Activated CD4-positive, alpha-beta T cell treated with anti-CD3 and anti-CD28 coated beads for 36 hours (primary cell): ENCODE results near the gene PPBP. TPM values are rescaled to one million over a fixed set of nuclear protein-coding genes. Genes with fewer than 3 reads are reported as not detected.

Experiments
- ATAC-seq: fragments of 200-7000 bp; cut with Tn5 transposase; one replicate; pipeline ENCODE4 v1.10.0; 2021; ENCODE audit warnings: mild to moderate bottlenecking, moderate library complexity
- CTCF ChIA-PET: fragments of 350-600 bp; sonication (Branson Sonifier 250); formaldehyde crosslinking; loops from one replicate; lab custom pipeline; 2021; ENCODE audit warnings: antibody characterized with exemption; lab: Charles Lee
- POLR2A ChIA-PET: fragments of 350-600 bp; sonication (Branson Sonifier 250); formaldehyde crosslinking; loops from one replicate; lab custom pipeline; 2021; ENCODE audit warnings: antibody characterized with exemption, inconsistent platforms; lab: Charles Lee
- DNase-seq: peaks from one replicate; pipeline ENCODE4 v3.0.0-alpha.2; 2020
- H3K27ac Mint-ChIP-seq: one replicate; pipeline ENCODE4 v1.8.0; 2021; ENCODE audit warnings: mixed read lengths
- H3K27me3 Mint-ChIP-seq: one replicate; pipeline ENCODE4 v1.8.0; 2021; ENCODE audit warnings: mixed read lengths
- H3K36me3 Mint-ChIP-seq: one replicate; pipeline ENCODE4 v1.8.0; 2021; ENCODE audit warnings: low read depth, mixed read lengths
- H3K4me1 Mint-ChIP-seq: one replicate; pipeline ENCODE4 v1.8.0; 2021; ENCODE audit warnings: mixed read lengths
- H3K4me3 Mint-ChIP-seq: one replicate; pipeline ENCODE4 v1.8.0; 2021; ENCODE audit warnings: mild to moderate bottlenecking, moderate library complexity, mixed read lengths
- H3K9me3 Mint-ChIP-seq: one replicate; pipeline ENCODE4 v1.8.0; 2021; ENCODE audit warnings: low read depth, mixed read lengths
- intact Hi-C, 2 experiments: fragments of 100-400 bp; cut with DNase I in 1 of 2; cut with micrococcal nuclease in 1 of 2; formaldehyde crosslinking; loops; one replicate each; pipeline versions ENCODE4 v1.14.2 to v1.15.1; 2022 to 2024; cut with DNase I, micrococcal nuclease
- total RNA-seq, 2 experiments: library from RNA; stranded (reverse); gene quantifications; one replicate each; pipeline ENCODE4 v1.2.3, GENCODE V29; 2021

The PPBP gene
- total RNA-seq, 2 experiments from 2014 or later, result not detected

- ATAC-seq, result peak; percentile 82
- Mint-ChIP-seq H3K27ac (no peak overlapping the region), H3K4me3 (no peak overlapping the region), H3K4me1 (peaks cover 20% of the 10 kb centered on the region), H3K27me3 (no peaks in the 10 kb centered on the region), H3K36me3 (no peaks in the 10 kb centered on the region), H3K9me3 (peaks cover 2% of the 10 kb centered on the region)
- POLR2A ChIA-PET, result interaction anchor here (0.6 to 0.7 kb wide), 2 partner anchors 20 to 497 kb away, joined by 3 to 5 read pairs; no protein-coding TSS in a partner anchor
- no peak for DNase-seq
- intact Hi-C loops, result no loop called here
- CTCF ChIA-PET, result interaction anchor here (0.7 to 1.0 kb wide), 3 partner anchors 23 to 118 kb away, joined by 3 read pairs; partner anchors contain the start of gene CXCL3
Observed at GRCh38 chr4:74016068-74016467, 28.1 kb upstream of the PPBP start.

GRCh38 chr4:74015126-74015780 is 27.3 kb upstream of the PPBP start:
- Mint-ChIP-seq H3K4me3 (no peak overlapping the region), H3K4me1 (peaks cover 20% of the 10 kb centered on the region), H3K27ac (no peak overlapping the region), H3K9me3 (peaks cover 2% of the 10 kb centered on the region), H3K36me3 (no peaks in the 10 kb centered on the region), H3K27me3 (no peaks in the 10 kb centered on the region)
- DNase-seq (no peak), ATAC-seq (no peak)
- intact Hi-C loops, result no loop called here
- ChIA-PET POLR2A (no interaction called here), CTCF (no interaction called here)

- H3K9me3 Mint-ChIP-seq, result no peaks in the 10 kb centered on the region
- DNase-seq (no peak), ATAC-seq (no peak)
- ChIA-PET CTCF (interaction anchor here (0.8 kb wide), 1 partner anchor 105 kb away, joined by 3 read pairs; no protein-coding TSS in a partner anchor), POLR2A (no interaction called here)
- no peak overlapping the region for H3K27ac Mint-ChIP-seq
- H3K4me1 Mint-ChIP-seq, result peaks cover 20% of the 10 kb centered on the region
- intact Hi-C loops, result no loop called here
- no peak overlapping the region for H3K4me3 Mint-ChIP-seq
- H3K36me3 Mint-ChIP-seq, result no peaks in the 10 kb centered on the region
- no peaks in the 10 kb centered on the region for H3K27me3 Mint-ChIP-seq
Observed at GRCh38 chr4:74014332-74014731, 26.3 kb upstream of the PPBP start.

- peaks cover 16% of the 10 kb centered on the region for H3K4me1 Mint-ChIP-seq
- no peak for ATAC-seq
Observed at GRCh38 chr4:74013264-74013663, 25.3 kb upstream of the PPBP start.

GRCh38 chr4:74012130-74012529 is 24.1 kb upstream of the PPBP start:
- Mint-ChIP-seq H3K36me3 (no peaks in the 10 kb centered on the region), H3K4me3 (no peak overlapping the region), H3K4me1 (peaks cover 16% of the 10 kb centered on the region), H3K9me3 (no peaks in the 10 kb centered on the region), H3K27ac (no peak overlapping the region), H3K27me3 (no peaks in the 10 kb centered on the region)
- no peak for DNase-seq
- ATAC-seq, result no peak
- POLR2A ChIA-PET, result interaction anchor here (0.6 kb wide), 1 partner anchor 89 kb away, joined by 3 read pairs; no protein-coding TSS in a partner anchor
- CTCF ChIA-PET, result no interaction called here
- intact Hi-C loops, result no loop called here

More at GRCh38 chr4:74013264-74013663, 25.3 kb upstream of the PPBP start:
- Mint-ChIP-seq H3K36me3 (no peaks in the 10 kb centered on the region), H3K9me3 (no peaks in the 10 kb centered on the region), H3K27me3 (no peaks in the 10 kb centered on the region), H3K4me3 (no peak overlapping the region), H3K27ac (no peak overlapping the region)
- intact Hi-C loops, result no loop called here
- no peak for DNase-seq
- ChIA-PET POLR2A (no interaction called here), CTCF (no interaction called here)

GRCh38 chr4:74009307-74009706 is 21.3 kb upstream of the PPBP start:
- Mint-ChIP-seq H3K4me3 (no peak overlapping the region), H3K27ac (no peak overlapping the region), H3K9me3 (no peaks in the 10 kb centered on the region), H3K27me3 (no peaks in the 10 kb centered on the region), H3K36me3 (no peaks in the 10 kb centered on the region), H3K4me1 (no peaks in the 10 kb centered on the region)
- ChIA-PET POLR2A (no interaction called here), CTCF (interaction anchor here (0.6 kb wide), 1 partner anchor 342 kb away, joined by 3 read pairs; no protein-coding TSS in a partner anchor)
- ATAC-seq, result no peak
- no peak for DNase-seq
- intact Hi-C loops, result no loop called here

- no peaks in the 10 kb centered on the region for H3K4me1 Mint-ChIP-seq
- CTCF ChIA-PET, result no interaction called here
Observed at GRCh38 chr4:74006009-74006476, 18.1 kb upstream of the PPBP start.

GRCh38 chr4:74005528-74005927 is 17.5 kb upstream of the PPBP start:
- intact Hi-C loops, result no loop called here
- no peaks in the 10 kb centered on the region for H3K27me3 Mint-ChIP-seq
- H3K27ac Mint-ChIP-seq, result no peak overlapping the region

More at GRCh38 chr4:74006009-74006476, 18.1 kb upstream of the PPBP start:
- H3K27ac Mint-ChIP-seq, result no peak overlapping the region
- no peak for DNase-seq
- no peak overlapping the region for H3K4me3 Mint-ChIP-seq
- H3K36me3 Mint-ChIP-seq, result no peaks in the 10 kb centered on the region
- intact Hi-C loops, result no loop called here
- ATAC-seq, result no peak
- H3K9me3 Mint-ChIP-seq, result no peaks in the 10 kb centered on the region
- POLR2A ChIA-PET, result no interaction called here
- no peaks in the 10 kb centered on the region for H3K27me3 Mint-ChIP-seq

GRCh38 chr4:74004668-74005067 is 16.7 kb upstream of the PPBP start:
- CTCF ChIA-PET, result no interaction called here
- intact Hi-C loops, result no loop called here
- Mint-ChIP-seq H3K9me3 (no peaks in the 10 kb centered on the region), H3K4me3 (no peak overlapping the region), H3K4me1 (no peaks in the 10 kb centered on the region), H3K27me3 (no peaks in the 10 kb centered on the region), H3K27ac (no peak overlapping the region), H3K36me3 (no peaks in the 10 kb centered on the region)
- DNase-seq, result no peak
- no peak for ATAC-seq
- POLR2A ChIA-PET, result no interaction called here

More at GRCh38 chr4:74005528-74005927, 17.5 kb upstream of the PPBP start:
- Mint-ChIP-seq H3K4me1 (no peaks in the 10 kb centered on the region), H3K9me3 (no peaks in the 10 kb centered on the region), H3K4me3 (no peak overlapping the region), H3K36me3 (no peaks in the 10 kb centered on the region)
- DNase-seq (no peak), ATAC-seq (no peak)
- CTCF ChIA-PET, result no interaction called here
- POLR2A ChIA-PET, result no interaction called here

GRCh38 chr4:74000301-74000700 is 12.3 kb upstream of the PPBP start:
- no peaks in the 10 kb centered on the region for H3K9me3 Mint-ChIP-seq
- intact Hi-C loops, result no loop called here
- H3K27ac Mint-ChIP-seq, result no peak overlapping the region
- no peak for DNase-seq
- no peaks in the 10 kb centered on the region for H3K36me3 Mint-ChIP-seq
- CTCF ChIA-PET, result no interaction called here
- POLR2A ChIA-PET, result no interaction called here
- no peaks in the 10 kb centered on the region for H3K4me1 Mint-ChIP-seq
- H3K4me3 Mint-ChIP-seq, result no peak overlapping the region
- ATAC-seq, result no peak
- H3K27me3 Mint-ChIP-seq, result peaks cover 16% of the 10 kb centered on the region

- CTCF ChIA-PET, result interaction anchor here (0.7 kb wide), 1 partner anchor 409 kb away, joined by 3 read pairs; no protein-coding TSS in a partner anchor
- H3K27ac Mint-ChIP-seq, result no peak within 1 kb of the TSS
- H3K27me3 Mint-ChIP-seq, result peaks cover 19% of the 10 kb centered on the region
- POLR2A ChIA-PET, result no interaction called here
- no peaks in the 10 kb centered on the region for H3K9me3 Mint-ChIP-seq
- no peak for ATAC-seq
- no peak for DNase-seq
- no peaks in the 10 kb centered on the region for H3K4me1 Mint-ChIP-seq
- no peaks in the 10 kb centered on the region for H3K36me3 Mint-ChIP-seq
- H3K4me3 Mint-ChIP-seq, result no peak within 1 kb of the TSS
- intact Hi-C loops, result no loop called here
Observed at GRCh38 chr4:73998040-73999011, 10.3 kb upstream of the PPBP start, which contains the start of gene CXCL5. TSS of gene CXCL5 (minus strand) at chr4:73998677. CDS start at chr4:73998581, 96 bp downstream.
